ENCODE data around the gene PRKG1. TPM values are rescaled to one million over a fixed set of nuclear protein-coding genes. Genes with fewer than 3 reads are reported as not detected.

The PRKG1 gene
- total and polyA plus RNA-seq, 2 experiments from 2014 or later = 18.2 to 21.1 TPM

GRCh38 chr10:51552879-51553278 is 478.6 kb downstream of the PRKG1 start (continued):
- TF ChIP-seq REST (IDR thresholded peaks at IDR 0.05; ENCODE audit: unreplicated experiment) = no peak
- TF ChIP-seq ZNF114 (CRISPR knock-in tag; IDR thresholded peaks at IDR 0.05) = no peak
- TF ChIP-seq ETS1 (IDR thresholded peaks at IDR 0.05) = no peak
- TF ChIP-seq POLR2AphosphoS5 (IDR thresholded peaks at IDR 0.05; ENCODE audit: low read depth) = no peak
- TF ChIP-seq JUNB (IDR thresholded peaks at IDR 0.05; ENCODE audit: unreplicated experiment) = no peak
- no peak for TF ChIP-seq CTCF (conservative IDR thresholded peaks at IDR 0.05; ENCODE audit: low read depth in 2 of 2)
- no peak for TF ChIP-seq ZNF331 (CRISPR knock-in tag; IDR thresholded peaks at IDR 0.05; ENCODE audit: low read depth)
- TF ChIP-seq STAT1 (IDR thresholded peaks at IDR 0.05; ENCODE audit: unreplicated experiment) = no peak
- TF ChIP-seq CREB1 (CRISPR knock-in tag; IDR thresholded peaks at IDR 0.05; ENCODE audit: low read depth) = no peak

GRCh38 chr10:51564896-51565510 is 490.7 kb downstream of the PRKG1 start:
- Histone ChIP-seq H3F3A (replicated peaks; ENCODE audit: low read depth) (no peaks in the 10 kb centered on the region), H3K27ac (ENCODE audit: low read depth) (no peak overlapping the region), H3K36me3 (ENCODE audit: insufficient read depth) (no peaks in the 10 kb centered on the region), H2AFZ (no peak overlapping the region), H3K9me2 (ENCODE audit: insufficient read depth) (no peaks in the 10 kb centered on the region), H3K4me3 (no peak overlapping the region), H3K4me2 (0 out of 2 replicates have a peak overlapping the region, but pooled peaks have one; percentile 41), H3K79me2 (replicated peaks; ENCODE audit: insufficient read depth) (no peaks in the 10 kb centered on the region), H3K27me3 (ENCODE audit: insufficient read depth) (no peaks in the 10 kb centered on the region), H3K4me1 (ENCODE audit: insufficient read depth) (peaks cover 21% of the 10 kb centered on the region), H4K20me1 (replicated peaks; ENCODE audit: insufficient read depth) (no peaks in the 10 kb centered on the region)
- ATAC-seq = peak; percentile 86
- Mint-ChIP-seq H3K27ac (peak overlapping the region; percentile 83; the same call in 1 of the 2 replicates), H3K36me3 (ENCODE audit: low read depth) (no peaks in the 10 kb centered on the region), H3K9me3 (no peaks in the 10 kb centered on the region), H3K27me3 (ENCODE audit: insufficient read depth, low read depth, poor library complexity) (no peaks in the 10 kb centered on the region), H3K4me3 (no peak overlapping the region), H3K4me1 (peaks cover 21% of the 10 kb centered on the region)
- TF ChIP-seq NANOG (IDR thresholded peaks at IDR 0.05; ENCODE audit: borderline replicate concordance) (no peak), EZH2phosphoT487 (IDR thresholded peaks at IDR 0.05; ENCODE audit: unreplicated experiment) (no peak), ZNF462 (CRISPR knock-in tag; IDR thresholded peaks at IDR 0.05) (no peak), ZNF331 (CRISPR knock-in tag; IDR thresholded peaks at IDR 0.05; ENCODE audit: low read depth) (no peak)
- DNase-seq (ENCODE audit: low spot score) = no peak

Data from GM23338 (cell line).